Limb (tissue), 2 donors: ENCODE results near the gene RBFOX2.

Experiments
- DNase-seq, 2 donors: peaks; one replicate each; pipeline ENCODE4 v3.0.0-alpha.2; 2016; ENCODE audit errors: extremely low spot score in 2 of 2

Gene RBFOX2

DNA sequence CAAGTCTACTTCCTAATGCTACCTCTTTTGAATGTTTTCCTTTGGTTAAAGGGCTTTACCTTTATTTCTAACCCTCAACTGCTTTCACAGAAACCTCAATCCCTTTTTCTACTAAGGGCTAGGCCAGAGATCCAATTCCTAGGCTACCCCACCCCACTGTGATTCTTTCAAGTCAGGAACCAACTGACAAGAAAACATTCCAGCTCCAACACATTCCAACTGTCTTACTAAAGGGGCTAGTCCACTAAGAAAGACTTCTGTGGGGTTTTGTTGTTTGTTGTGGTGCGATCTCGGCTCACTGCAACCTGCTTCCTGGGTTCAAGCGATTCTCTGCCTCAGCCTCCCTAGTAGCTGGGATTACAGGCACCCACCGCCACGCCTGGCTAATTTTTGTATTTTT, 159.7 kb downstream of the RBFOX2 start:
- no peak for DNase-seq

DNA sequence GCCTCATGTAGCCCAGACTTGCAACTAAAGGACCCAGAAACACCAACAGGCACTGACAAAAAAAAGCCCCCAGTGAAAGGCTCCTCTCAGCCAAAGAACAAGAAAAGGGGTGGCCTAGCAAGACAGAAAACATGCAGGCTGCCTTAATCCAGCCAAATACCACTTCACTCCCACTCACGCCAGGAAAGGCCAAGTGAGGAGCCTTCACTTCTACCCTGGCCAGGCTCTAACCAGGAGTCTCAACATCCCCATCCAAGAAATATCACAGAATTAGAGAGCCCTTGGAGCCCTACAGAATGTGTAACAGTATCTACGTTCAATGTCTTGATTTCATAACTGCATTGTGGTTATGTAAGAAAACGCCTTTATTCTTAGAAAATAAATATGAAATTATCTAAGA, 162.0 kb downstream of the RBFOX2 start:
- DNase-seq: no peak

DNA sequence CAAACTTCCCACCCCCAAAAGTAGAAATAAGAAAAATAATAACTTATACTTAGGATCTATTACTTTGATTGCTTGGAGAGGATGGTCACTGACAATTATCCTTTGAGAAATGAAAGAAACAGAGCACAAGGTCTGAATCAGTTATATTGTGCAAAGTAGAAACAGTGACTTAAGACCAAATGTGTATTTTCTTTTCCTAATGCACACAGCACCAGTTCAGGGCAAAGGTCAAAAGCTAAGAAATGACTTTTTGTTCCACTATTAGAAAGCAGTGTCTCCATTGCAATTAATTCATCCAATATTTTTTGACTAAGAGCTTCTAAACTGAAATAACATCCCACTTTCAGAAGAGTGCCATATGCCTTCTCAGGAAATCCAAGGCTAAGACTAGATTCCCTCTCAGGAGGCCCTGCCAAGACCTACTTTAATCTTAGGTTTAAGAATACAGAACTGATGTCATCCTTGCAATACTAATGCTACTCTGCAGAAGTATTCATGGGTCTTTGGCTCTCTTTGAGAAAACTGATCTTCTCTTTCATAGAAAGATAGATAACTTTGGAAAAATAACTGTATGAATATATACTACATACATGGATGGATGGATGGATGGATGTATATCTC, 164.0 kb downstream of the RBFOX2 start:
- DNase-seq: no peak

DNA sequence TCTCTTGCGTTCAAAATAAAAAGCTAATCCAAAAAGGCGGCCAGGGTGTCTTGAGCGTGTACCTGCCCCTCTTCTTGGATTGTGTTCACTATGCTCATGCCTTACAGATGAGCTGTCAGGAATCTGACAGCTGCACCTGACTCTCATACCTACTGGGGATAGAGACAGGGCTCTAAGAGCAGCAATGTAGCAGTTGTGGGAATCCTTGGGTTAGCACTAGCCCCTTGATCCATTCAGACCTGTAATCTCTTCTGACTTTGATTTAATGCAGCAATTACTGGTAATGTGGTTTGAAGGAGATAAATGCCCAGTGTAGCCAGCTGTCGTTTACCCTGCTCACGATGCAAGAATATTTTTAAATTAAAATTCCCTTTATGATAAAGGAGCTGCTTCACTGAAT, 165.2 kb downstream of the RBFOX2 start:
- no peak for DNase-seq

DNA sequence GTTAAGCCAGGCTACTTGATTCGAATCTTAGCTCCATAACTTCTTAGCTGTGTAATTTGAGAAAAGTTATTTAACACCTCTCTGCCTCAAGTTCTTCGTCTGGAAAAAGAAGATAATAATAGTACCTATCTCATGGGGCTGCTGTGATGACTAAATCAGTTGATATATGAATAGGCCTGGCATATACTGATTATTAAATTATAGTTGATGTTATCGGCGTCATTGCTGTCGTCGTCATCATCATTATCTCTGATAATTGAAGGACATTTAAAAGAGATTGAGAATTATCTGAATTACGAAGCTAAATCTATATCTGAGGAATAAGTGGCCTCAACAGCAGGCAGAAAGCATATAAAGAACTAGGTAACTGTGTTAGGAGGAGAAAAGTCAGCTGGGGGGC, 165.9 kb downstream of the RBFOX2 start:
- DNase-seq: no peak

DNA sequence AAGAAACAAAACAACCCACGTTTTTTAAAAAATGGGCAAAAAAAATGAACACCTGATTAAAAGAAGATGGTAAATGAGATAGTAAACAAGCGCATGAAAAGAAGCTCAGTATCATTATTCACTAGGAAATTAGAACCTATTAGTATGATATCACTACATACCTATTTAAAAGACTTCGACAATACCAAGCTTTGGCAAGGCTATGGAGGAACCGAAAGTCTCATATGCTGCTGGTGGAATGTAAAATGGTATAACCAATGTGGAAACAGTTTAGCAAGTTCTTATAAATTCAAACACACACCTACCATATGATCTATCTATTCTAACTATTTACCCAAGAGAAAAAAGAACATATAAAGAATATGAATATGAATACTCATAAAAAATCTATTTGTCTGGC, 167.2 kb downstream of the RBFOX2 start:
- DNase-seq: no peak

DNA sequence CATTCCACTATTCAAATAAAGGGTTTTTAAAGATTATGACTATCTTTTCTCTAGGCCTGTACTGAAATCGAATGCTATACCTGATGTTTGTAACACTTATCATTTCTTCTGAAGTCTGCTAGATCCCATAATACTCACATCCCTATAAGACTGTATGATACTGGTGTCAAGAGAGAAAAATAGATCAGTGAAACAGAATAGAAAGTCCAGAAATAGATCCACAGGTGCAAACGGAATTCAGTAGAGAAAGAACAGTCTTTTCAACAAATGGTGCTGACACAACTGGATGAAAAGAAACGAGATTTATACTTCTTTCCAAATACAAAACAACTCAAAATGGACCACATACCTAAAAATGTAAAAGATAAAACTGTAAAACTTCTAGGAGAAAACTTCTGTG, 167.8 kb downstream of the RBFOX2 start:
- no peak for DNase-seq

DNA sequence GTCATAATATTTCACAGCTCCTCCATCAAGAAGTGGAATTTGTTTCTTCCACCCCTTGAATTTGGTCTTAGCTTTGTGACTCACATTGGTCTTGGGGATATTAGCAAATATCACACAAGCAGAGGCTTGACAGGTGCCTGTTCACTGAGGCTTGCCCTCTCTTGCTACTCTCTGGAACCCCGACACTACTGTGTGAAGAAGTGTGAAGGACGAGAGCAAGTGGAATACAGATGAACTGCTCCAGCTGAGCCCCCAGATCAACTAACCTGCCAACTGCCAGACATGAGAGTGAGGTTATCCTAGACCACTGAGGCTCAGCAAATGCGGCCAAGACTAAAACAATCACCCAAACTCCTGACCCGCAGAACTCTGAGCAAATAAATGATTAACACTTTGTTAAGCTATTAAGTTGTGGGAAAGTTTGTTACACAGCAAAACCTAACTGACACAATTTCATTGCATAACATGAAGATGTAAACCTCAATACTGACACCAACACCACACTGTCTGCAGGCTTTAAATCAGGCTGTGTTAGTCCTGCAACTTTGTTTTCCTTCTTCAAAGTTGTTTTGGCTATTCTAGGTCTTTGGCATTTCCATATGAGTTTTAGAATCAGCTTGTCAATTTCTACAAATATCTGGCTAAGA, 168.4 kb downstream of the RBFOX2 start:
- no peak for DNase-seq

DNA sequence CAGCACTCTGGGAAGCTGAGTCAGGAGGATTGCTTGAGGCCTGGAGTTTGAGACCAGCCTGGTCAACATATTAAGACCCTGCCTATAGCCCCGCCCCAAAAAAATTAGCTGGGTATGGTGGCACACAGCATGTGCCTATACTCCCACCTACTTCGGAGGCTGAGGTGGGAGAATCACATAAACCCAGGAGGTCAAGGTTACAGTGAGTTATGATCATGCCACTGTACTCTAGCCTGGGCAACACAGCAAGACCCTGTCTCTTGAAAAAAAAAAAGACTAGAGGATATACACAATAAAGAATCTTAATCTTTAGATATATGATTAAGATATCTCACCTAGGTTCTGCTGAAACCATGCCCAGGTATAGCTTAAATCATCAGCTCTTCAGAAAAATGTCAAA, 174.3 kb downstream of the RBFOX2 start:
- DNase-seq: no peak

DNA sequence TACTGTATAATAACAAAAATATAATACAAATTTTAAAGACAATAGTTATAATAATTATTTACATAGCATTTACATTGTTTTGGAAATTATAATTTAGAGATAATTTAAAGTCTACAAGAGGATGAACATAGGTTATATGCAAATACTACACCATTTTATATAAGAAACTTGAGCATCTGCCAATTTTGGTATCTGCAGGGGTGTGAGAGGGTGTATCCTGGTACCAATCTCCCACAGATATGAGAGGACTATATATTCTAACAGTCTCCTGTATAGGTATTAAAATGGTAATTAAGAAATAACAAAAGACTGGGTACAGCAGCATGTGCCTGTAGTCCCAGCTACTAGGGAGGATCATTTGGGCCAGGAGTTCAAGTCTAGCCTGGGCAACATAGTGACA, 176.5 kb downstream of the RBFOX2 start:
- DNase-seq: no peak

DNA sequence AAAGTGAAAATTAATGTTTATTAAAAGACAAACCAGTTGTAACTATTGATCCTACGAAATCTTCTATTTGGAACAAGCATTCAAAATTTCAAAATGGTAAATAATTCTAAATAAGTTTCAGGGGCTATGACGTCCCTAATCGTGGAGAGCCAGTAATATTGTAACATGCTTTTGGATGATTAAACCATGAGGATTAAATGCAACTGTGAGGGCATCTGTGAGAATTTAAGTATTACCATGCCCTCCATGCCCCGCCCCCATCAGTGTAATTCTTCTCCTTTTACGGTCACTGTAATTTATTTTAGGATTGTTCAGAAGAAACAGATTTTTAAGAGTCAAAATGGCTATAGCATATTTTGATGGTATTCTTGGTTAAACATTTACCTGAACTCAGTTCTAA, 177.8 kb downstream of the RBFOX2 start:
- DNase-seq: peak in 1 of 2 donors; percentile 39

DNA sequence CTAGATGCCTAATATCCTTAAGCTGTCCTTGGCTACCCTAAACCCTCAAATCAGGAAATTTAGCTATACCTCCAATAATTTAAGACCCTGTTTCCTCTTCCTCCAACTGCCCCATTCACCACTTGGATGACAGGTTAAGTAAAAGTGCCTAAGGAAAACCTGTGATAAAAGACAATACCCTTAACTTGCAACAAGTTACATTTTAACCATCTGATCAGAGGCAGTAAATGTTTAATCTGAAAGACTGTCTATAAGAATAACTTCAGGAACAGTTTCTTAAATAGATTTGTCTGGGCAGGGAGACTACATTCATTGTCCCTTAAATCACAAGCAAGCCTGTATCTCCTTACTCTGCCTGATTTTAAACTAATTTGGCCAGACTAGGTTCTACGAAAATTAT, 181.8 kb downstream of the RBFOX2 start:
- no peak for DNase-seq

DNA sequence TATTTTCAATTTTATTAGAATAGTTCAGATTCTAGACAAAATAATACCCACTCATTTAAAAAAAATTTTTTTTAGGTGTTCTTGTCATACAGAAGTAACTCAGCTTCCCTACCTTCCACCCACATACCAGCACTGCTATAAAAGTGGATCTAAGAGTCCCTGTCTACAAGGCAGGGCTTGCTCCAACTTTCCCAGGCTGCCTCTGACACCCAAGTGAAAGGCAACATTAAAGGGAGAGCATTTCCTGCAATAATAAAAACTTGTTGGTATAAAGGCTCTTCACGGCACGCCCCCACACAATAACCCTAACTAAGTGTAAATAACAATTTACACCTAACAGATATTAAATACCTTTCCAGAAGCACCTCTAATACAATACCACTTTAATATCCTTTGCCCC, 183.7 kb downstream of the RBFOX2 start:
- no peak for DNase-seq

DNA sequence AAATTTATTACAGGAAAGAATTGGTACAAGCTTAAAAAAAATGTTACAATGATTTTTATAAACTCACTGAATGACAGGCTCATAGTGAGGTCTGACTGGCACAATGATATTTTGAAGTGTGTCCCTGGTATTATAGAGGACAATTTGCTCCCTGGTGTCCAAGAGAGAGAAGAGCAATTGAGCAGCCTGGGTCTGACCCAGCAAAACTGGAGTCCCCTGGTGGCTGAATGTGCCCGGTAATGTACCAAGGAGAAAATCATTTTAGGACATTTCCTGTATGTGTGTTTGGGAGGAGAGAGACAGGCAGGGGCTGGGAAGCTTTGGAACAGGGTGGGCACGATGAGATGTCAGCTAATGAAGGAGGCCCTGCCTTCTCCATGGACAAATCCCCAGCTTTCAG, 185.7 kb downstream of the RBFOX2 start:
- DNase-seq: no peak

DNA sequence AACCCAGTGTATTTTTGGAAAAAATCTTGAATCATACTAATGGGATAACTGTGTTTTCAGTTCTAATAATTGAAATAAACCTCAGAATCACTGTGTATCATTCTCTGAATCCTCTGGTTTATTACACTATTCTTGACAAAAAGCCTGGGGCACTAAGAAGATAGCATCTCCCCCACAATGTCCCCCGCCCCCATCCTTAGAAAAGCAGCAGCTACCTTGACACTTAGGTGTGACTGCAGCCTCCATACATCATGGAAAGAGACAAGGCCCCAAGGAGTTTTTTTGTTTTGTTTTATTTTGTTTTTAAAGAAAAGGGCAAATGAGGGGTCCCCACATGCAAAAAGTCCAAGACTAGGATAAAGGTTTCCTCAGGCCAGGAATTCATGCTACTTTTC, 186.1 kb downstream of the RBFOX2 start:
- DNase-seq: no peak

DNA sequence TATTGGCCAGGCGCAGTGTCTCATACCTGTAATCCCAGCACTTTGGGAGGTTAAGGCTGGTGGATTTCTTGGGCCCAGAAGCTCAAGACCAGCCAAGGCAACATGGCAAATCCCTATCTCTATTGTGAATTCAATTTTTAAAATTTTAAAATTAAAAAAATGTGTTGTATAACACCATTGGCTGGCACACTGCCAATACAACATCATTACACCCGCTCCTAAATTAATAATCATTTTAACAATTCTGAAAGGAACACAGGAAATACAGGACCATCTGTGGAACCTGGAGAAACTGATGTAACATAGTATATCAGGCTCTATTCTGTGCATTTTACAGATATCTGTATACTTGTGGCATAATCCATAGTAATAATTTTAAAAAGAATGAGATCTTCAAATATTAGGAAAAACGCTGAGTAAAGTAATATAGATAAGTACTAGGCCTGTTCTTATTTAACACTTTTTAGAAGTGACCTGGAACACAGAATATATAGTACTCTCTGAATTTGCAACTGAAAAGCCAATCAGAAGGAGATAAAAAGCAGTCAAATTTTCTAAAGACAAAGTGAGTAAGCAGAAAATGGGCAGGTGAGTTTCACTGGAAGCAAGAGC, 186.6 kb downstream of the RBFOX2 start:
- DNase-seq: no peak

DNA sequence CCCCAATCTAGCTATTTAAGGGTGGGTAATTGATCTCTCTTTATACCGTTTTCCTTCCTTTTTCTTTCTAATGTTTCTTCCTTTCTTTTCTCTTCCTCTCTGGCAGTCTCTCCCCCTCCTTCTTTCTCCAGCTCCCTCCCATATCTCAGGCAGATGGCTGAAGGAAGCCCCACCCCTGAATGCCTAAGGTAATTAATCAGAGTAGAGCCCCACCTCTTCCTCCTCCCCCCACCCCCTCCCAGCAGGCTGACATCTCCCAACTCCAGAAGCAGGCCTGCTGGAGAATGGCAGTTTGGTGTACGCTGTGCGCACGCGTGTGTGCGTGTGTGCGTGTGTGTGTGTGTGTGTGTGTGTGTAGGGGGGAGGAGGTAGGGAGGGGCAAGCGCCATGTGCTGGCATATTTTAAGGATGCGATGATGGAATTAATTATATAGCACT, 188.3 kb downstream of the RBFOX2 start:
- DNase-seq: peak; percentile 95 to 96

DNA sequence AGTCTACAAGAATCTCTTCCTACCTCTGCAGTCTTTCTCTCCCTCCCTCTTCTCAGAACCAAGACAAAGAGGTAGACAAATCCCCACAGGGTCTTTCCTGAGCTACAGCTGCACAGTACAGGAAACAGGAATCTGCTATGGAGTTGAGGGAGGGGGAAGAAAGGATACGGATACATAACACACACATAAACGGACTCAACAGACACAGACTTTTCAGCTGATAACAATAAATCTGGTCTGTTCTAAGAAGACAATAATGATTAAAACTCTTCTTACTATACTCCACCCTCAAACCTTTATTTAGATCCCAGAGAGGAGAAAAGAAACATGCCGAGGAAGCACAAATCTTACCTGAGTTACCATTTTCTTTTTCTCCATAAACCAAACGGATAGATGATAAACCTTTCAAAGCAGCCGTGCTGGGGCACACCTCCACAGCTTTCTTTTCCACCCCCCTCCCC, 188.8 kb downstream of the RBFOX2 start:
- peak; percentile 36 to 43 for DNase-seq

DNA sequence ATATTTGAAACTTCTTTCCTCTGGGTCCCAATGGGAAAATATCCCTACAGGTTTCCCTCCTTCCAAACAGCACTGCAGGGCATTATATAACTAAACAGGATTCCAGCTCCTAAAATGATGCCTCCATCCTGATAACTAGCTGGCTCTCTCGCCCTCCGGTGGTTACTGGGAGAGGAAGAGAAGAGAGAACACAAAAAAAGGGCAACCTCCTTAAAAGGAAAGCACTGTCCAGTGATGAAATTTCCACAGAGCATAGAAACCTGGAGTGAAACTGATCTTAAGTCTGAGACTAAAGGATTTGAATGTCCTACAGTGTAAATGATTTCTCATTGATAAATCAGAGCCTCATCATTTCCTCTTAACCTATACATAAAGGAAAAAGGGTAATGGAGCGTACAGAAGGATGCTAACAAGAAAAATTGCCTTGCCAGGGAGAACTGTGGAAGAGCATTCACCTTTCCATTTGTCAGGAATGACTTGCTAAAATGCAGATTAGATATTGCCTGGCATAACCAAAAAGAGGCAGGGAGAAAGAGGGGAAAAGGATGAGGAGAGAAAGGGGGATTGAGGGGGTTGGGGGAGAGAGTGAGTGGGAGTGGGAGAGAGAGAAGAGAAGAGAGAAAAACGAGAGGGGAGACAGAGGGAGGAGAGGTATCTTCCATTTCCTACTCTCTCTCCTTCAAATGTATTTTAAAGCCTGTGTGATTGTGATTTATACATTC, 189.6 kb downstream of the RBFOX2 start:
- DNase-seq: peak in 1 of 2 donors; percentile 47

DNA sequence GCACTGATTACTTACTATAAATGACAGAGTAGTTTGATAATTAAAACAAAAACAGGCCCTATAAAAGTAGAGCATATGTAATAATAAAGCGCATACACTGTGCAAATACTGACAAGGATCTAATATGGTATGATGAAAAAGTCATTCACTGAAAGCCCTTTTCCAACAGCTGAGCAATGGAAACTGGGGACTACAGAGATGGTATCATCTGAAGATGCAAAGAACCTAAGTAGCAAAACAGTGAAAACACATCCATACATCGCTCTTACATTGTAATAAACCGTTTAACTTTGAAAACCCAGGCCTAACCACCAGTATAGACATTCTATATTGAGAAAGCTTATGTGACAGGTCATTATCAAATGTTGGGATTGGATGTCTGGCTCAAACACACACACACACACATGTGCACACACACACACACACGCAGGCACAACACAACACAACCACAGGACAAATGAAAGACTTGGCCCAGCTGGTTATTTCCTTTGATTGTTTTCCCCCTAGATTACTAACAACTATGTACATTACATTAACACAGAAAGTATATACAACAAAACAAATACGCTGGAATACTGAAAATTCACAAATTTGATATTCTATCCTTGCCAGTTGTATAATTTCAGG, 191.4 kb downstream of the RBFOX2 start:
- no peak for DNase-seq

DNA sequence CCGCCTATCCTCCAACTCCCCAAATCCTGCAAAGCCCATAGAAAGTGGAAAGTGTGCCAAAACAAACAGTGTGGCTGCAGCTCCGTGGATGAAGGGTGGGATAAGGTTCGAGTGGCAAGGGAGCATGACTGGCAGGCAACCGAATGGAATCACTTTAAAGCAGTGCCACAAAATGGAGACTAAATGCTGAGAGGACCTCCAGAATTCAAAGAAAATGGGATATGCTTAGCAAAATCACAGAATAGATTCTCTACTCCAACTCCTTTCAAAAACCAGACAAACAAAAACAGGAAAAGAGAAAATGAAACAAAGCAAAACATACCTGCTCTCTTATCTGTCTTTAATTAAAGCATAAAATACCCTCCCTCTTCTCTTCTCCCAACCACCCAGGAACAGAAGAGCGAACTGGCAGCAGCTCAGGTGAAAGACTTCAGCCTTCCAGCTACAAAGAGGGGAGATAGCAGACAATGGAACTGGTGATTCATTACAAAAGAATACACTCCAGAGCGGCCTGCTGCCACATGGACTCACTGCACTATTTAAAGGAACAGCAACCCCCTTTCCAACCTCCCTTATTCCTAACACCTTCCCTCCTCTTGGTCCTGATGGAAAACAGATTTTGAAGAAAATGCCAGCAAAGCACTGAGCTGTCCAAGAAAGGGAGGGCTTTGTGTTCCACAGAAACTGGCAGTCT, 192.5 kb downstream of the RBFOX2 start:
- peak; percentile 60 to 74 for DNase-seq
